Suppressor macrophage treated with lipopolysaccharide for 4 hours (primary cell): ENCODE data around the gene DENND2A.
"Not testable (repeated sequence)": the region's sequence is repeated elsewhere in the genome, so short reads cannot be mapped to it uniquely, and the experiment has no call there.

ENCODE experiments used
- DNase-seq: peaks from one replicate; pipeline ENCODE4 v3.0.0-alpha.2; 2020

The DENND2A gene

DNA sequence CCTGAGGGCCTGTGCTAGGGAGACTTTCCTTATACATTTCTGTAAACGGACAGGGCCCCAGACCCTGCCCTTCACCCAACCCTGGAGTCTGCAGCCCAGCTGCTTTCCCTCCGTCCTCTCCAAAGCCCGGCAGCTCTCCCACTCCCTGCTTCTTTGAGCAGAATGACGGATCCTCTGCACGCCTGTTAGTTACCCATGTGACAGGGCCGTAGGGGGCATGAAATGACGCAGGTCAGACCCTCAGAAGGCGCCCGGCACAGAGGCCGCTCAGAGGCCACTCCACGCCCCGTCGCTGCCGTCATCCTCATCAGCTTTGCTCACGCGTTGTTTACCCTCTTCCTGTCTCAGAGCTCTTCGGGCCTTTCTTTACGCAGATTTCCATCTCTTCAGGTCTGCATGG, 101.2 kb downstream of the DENND2A start:
- no peak for DNase-seq

DNA sequence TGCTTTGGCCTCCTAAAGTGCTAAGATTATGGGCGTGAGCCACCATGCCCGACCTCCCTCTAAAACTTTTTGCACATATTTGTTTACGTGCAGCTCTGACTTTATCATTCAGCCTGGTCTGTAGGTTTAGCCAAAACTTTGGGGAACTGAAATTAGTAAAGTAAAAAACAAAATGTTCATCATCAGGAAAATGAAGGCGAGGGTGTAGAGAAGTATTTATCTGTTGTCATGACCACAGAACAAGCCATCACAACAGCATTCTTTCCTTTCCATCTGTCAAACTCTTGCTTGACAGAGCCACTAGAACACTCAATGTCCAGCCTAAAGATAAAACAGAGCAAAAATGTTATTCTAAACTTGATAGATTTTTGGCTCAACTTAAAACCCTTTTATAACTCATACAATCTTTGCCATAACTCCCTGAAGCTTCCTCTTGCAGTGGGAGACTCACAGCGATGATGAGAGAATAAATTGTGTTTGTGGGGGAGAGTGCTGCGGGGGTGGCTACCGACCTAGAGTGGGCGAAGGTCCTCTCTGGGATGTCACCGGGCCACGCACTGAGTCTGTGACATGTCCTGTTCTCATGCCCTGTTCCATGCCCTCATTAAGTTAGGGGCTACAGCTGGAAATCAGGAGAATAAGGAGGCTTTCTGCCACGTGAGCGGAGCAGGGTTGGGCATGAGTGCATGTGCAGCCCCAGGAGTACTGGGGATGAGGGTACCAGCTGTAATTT, 102.7 kb downstream of the DENND2A start:
- no peak for DNase-seq

DNA sequence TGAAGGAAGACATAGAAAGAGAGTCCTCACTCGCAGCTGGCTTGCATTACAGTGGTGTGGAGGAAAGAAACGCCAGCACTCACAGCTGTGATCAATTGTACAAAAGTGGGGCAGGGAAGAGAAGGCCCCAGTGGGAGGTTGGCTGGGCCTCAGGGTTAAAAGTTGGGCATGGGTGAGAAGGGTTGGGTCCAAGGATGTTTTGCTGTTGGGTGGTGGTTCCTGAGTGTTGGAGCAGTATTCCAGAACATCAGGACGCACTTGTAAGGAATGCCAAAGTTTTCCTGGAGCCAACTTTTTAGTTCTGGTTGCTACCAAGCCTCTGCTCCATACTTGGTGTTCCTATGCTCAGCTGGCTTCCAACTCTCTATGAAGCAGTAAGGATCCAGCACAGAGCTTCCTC, 105.9 kb downstream of the DENND2A start:
- DNase-seq, result no peak

DNA sequence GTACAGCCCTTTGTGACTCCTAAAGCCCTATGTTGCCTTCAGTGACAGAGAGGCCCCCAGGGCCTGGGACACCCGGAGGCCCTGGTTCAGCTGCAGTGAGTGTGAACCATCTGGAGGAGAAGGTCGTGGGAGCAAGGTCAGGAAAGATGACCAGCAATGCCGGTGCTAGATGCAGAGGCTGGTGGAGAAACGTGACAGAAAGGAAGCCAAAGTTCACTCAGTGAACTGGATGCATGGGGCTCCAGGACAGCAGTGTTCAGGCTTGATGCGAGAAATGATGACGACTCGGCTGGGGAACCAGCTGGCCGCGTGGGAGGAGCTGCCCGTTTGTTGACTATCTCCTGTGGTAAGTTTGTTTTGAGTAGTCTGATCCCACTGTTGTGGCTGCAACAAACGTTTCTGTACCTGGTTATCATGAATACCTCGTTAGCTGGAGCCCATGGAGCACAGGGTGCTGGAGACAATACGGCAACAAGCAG, 107.2 kb downstream of the DENND2A start:
- DNase-seq, result no peak

DNA sequence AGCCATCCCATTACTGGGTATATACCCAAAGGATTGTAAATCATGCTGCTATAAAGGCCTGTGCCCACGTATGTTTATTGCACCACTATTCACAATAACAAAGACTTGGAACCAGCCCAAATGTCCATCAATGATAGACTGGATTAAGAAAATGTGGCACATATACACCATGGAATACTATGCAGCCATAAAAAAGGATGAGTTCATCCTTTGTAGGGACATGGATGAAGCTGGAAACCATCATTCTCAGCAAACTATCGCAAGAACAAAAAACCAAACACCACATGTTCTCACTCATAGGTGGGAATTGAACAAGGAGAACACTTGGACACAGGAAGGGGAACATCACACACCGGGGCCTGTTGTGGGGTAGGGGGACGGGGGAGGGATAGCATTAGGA, 111.2 kb downstream of the DENND2A start:
- DNase-seq, result not testable (repeated sequence)

DNA sequence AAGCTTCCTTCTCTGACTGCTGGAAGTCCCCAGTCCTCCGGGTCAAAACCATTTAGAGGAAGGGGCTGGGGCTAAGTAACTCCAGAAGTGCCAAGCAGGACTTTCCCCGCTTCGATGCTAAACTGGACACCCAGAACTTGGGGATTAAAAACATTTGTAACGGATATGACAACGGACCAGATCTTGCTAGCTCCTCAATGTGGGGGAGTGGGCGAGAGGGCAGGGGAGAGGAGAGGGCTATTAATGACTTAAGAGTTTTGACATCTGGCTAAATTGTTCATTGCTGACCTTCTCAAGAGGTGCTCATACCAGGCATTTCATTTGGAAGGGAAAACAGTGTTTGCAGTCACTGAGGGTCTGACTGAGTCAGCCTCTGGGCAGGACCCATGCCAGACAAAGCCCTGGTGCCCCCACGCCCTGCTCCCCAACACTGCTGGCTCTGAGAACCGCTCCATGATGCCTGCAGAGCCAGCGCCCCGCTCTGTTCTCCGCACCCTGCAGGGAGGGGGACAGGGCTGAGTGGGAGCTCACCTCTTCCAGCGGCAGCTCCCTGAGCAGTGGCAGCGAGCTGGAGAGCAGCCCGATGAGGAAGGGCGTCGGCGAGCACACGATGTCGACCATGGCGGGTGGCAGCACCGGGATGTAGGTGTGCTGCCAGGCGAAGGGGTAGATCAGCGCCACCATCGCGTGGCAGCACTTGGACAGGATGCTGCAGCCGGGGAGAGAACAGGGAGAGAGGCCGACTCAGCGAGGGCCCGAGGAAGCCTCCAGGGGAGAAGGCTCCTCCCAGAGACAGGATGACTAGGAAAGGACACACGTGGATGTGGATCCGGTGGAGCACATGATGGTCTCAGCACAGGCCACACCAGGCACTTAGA, 113.6 kb downstream of the DENND2A start:
- no peak for DNase-seq

DNA sequence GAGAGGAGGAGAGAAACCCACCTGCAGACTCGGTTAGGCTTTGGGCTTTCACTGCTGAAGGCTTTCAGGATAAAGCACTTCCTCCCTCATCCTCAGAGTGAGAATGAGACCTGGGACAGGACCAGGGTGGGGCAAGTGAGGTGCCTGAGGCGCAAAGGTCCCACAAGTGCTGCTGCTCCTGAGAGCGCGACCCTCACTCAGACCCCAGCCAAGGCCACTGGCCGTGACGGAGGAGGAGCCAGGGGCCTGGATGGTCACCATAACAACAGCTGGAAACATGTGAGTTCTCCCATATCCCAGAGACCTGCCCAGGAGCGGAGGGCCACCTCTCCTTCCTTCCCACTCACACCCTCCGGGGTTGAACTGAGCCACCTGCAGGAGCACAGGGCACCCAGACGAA, 114.4 kb downstream of the DENND2A start:
- no peak for DNase-seq

DNA sequence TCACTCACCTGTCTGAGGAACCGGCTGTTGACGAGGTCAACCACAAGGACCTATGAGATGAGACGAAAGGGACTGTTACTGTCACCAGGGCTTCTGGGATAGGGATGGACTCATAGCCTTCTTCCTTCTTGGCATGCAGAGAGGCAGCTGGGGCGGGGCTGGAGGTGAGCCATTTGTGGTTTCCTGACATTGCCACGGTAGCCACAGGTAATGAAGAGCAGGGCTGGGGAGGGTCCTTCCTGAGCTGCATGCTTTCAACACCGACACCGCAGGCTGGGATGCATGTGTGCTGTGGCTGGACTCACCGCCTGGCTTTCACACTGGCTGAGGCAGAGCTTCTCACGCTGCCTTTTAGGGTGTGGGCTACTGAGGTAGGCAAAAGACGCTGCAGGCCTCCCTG, 114.9 kb downstream of the DENND2A start:
- DNase-seq, result no peak

DNA sequence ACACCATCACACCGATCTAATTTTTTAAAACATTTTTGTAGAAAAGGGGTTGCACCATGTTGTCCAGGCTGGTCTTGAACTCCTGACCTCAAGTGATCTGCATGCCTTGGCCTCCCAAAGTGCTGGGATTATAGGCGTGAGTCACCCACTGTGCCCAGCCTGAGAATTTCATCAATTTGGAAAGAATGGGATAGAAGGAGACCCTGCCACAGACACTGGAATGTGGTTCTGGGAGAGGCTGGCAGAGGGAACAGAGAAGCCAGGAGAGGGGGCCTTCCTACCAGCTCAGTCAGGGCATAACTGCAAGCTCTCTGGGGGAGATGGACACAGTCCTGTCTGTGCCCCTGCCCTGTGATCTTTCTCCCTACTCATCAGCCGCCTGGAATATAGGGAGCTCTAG, 119.2 kb downstream of the DENND2A start:
- DNase-seq, result no peak

DNA sequence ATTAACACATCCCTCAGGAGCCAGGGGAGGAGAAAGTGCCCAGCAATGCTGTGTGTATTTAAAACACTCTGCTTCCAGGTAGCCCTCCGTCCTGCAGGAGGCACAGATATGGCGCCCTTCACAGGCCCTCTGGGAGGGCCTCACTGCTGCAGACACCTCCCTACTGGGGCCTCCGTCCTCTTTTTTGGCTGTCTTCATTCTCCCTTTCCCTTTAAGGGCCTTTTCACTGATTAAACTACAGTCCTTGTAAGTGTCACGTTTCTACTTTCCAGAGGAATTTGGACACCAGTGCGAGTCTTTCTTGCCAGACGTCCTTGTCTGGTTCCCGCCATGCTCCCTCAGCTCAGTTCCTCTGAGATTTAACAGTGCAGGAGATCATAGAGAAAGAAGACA, 121.6 kb downstream of the DENND2A start:
- no peak for DNase-seq

DNA sequence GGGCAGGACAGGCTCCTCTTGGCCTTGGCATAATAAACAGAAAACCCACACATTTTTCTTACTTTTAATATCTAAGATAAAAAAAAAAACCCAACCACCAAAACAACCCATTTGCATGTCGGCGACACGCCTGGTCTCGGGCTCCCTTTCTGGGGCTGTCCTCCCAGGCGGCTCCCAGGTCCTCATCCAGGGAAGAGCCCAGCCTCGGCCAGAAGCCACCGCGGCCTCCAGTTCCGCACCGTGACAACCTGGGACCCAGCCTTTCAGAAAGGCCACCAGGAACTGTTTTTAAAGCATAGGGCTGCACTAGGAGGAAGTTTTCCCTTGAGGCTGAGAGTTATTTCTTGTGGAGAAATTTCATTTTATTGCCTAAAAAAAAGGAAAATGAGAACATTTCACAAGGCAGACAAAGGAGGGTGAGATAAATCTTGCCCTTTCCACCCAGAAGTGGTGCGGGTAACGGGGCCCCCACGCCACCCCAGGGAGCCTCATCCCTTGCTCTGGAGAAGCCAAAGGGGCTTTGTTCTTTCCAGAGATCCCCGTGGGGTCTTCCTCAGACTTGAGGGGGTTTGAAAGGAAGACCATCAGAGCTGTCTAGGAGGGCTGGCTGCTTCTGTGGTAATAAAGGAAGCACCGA, 122.1 kb downstream of the DENND2A start:
- DNase-seq, result no peak

DNA sequence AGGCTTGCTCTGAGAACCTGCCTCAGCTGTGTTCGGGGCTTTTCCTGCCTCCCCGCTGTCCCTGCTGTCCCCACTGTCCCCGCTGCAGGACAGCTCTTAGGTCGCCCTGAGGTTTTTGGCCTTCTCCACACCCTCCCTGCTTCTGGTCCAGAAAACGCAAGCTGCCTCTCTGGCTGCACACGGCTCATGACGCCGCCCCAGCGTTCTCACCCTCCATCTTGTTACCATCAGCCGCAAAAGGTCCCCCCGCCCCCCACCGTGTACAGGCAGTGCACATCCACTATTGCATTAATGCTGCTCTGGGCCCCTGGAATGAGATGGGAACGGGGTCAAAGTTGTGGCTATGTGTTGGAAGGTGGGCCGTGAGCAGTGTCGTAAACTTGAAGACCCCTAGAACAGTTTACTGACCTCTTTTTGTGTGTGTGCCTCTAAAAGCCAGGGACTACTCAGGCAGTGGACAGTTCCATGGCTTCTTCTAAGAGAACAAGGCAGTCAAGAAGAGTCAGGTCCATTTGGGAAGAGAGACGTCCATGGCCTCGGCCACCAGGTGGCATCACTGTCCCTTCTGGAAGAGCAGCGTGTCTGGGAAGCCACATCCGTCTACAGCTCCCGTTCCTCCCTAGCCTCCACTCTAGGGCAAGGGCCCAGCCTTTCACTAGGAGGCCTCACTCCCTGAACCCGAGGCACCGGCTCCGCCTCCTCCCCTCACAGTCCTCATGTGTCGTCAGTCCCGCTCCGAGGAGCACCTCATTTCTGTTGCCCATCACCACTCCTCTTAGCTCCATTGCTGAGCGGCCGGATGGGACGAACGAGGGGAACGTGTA, 122.9 kb downstream of the DENND2A start:
- DNase-seq, result peak; percentile 87

DNA sequence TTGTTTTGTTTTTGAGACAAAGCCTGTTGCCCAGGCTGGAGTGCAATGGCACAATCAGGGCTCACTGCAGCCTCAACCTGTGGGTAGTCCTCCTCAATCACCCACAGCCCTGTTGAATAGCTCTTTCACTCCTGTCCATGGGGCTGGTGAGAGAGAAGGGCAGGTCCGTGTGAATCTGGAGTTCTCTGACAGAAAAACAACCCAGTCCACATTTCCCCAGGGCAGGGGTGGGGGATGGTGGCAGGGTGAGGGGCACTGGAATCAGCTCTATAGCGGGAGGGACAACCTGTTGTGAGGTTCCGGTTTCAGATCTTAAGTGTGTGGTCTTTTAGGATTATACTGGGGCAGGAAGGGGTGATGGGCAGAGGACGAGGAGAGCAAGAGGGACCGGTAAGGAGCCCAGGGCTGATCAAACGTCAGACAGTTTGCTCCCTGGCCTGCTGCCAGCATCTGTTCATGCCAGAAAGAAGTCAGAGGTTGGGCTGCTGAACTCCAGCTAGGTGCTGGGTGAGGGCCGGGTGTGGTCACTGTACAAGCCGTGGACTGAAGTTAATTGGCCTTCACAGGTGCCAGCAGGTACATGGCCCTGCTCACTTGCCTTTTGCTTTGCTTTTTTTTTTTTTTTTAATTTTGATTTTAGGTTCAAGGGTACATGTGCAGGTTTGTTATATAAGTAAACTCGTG, 128.2 kb downstream of the DENND2A start:
- no peak for DNase-seq

DNA sequence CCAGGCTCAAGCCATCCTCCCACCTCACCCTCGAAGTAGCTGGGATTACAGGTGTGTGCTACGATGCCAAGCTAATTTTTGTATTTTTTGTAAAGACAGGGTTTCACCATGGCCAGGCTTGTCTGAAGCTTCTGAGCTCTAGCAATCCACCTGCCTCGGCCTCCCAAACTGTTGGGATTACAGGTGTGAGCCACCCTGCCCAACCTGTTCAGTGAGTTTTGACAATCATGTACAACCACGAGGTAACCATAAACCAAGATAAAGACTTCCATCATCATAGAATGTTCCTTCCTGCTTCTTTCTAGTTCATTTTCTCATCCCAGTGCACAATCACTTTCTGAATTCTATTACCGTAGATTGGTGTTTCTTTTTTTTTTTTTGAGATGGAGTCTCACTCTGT, 130.8 kb downstream of the DENND2A start:
- no peak for DNase-seq

DNA sequence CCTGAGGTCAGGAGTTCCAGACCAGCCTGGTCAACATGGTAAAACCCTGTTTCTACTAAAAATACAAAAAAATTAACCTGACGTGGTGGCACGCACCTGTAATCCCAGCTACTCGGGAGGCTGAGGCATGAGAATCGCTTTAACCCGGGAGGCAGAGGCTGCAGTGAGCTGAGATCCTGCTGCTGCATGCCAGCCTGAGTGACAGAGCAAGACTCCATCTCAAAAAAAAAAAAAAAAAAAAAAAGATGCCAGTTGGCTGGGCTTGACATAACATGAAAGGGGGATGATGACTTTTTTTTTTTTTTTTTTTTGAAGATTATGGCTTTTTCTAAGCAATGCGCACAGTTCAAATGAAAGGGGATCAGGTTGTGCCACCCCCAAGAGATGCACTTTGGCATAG, 133.1 kb downstream of the DENND2A start:
- not testable (repeated sequence) for DNase-seq

DNA sequence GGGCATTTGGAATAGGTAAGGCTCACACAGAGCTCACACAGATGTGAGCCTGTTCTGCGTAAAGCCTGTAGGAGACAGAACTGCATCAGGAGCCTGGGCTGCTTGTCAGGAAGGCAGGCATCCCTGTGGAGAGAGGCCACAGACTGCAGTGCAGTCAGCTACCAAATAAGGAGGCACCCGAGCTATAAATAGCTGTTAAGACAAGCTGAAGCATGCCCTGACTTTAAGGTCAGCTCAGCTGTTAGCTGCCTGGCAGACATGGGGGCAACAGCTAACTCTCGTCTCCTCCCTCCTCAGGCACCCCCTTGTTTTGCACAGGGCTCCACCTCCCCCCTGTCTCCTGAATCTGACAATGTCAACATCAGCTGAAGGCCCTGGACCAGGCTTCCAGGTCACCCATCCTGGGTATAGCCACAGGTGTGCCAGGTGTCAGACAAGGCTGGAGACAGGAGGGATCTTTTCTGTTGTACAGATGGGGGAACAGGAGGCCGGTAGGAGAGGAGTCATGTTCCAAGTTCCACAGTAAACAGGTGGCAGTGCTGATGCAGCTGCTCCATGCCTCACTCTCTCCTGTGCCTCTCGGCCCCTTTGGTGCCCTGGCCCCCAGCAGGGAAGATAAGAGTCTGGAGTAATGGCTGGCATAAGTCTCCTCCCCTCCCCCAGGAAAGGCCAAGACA, 133.7 kb downstream of the DENND2A start:
- DNase-seq, result no peak

DNA sequence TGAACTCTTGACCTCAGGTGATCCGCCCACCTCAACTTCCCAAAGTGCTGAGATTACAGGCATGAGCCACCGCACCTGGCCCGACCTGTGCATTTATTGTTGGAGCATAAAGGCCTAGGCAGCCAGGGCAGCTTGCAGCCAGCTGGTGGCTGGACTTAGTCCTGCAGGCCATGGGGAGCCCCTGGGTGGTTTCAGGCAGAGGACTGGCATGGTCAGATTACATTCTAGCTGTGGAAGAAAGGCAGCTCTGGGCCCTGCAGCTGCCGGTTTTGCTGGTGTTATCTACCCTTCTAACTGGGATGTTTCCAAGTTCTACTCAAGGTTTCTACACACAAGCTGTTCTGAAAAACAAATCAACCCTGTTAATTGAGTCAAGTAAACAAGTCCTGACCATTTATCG, 138.6 kb downstream of the DENND2A start:
- no peak for DNase-seq

DNA sequence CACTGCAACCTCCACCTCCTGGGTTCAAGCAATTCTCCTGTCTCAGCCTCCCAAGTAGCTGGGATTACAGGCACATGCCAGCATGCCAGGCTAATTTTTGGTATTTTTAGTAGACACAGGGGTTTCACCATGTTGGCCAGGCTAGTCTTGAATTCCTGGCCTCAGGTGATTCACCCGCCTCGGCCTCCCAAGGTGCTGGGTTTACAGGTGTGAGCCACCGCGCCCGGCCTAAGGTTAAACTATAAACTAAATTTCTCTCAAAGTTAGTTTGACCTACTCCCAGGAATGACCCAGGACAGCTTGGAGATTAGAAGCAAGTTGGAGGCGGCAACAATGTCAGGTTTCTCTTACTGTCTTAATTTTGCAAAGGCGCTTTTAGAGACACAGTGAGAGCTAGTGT, 142.8 kb downstream of the DENND2A start:
- not testable (repeated sequence) for DNase-seq

DNA sequence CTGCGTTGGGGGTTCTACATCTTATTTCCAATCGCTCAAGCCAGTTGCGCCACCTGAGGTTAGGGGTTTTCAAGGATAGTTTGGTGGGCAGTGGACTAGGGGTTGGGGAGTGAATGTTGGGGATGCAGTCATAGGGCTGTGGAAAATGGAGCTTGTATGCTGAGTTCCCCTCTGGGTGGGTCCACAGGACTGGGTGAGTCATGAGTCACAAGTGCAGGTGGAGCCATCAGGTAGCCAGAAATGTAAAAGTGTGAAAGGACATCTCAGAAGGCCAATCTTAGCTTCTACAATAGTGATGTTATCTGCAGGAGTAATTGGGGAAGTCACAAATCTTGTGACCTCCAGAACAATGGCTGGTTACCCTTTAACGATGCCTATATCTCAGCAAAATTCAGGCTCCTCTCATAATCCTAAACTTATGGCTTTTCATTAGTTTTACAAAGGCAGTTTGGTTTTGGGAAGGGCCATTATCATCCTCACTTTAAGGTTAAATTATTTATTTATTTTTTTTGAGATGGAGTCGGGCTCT, 143.3 kb downstream of the DENND2A start:
- DNase-seq, result no peak

DNA sequence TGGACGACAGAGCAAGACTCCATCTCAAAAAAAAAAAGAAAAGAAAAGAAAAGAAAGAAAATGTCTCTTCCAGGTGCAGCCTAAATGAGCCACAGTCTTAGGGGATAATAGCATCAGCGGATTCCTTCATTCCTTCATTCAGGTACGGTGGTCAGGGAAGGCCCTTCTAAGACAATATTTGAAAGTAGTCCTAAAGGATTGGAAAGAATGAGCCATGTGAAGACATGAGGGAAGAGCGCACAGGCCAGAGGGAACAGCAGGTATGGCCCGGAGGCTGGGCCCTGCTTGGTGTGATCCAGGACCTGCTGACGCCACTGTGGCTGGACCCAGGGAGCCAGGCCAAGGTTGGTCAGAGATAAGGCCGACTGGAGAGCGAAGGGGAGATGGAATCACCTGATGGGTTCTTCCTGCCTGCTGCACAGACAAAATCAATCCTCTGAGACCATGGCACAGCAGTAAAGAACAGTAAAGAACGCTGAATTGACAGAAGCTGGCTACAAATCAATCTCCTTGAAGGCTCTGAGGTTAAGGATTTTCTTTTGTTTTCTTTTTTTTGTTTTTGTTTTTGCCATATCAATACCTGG, 145.0 kb downstream of the DENND2A start:
- no peak for DNase-seq

DNA sequence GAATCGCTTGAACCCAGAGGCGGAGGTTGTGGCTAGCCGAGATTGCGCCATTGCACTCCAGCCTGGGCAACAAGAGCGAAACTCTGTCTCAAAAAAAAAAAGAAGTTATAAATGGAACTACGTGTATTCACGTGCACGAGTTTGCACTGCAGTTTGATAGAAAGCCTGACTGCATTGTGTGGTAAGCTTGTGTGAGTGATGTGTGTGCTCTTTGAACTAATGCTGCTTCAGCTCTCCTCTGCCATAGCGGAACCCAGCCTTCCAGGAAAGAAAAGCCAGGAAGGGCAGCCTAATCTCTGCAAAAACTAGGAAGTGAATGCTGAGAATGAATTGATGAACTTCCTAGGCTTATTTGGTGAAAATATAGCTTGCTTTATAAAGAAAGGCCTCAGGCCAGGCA, 145.7 kb downstream of the DENND2A start:
- peak; percentile 87 for DNase-seq
